Erythroblast (primary cell): ENCODE measurements around the gene FOXE1.

Source experiments
- GATA1 ChIP-seq: IDR thresholded peaks from 2 replicates; pipeline ENCODE4 v1.6.1; 2011; ENCODE audit warnings: low read depth, mild to moderate bottlenecking, control low read depth, low read length, moderate library complexity
- POLR2A ChIP-seq: IDR thresholded peaks from 2 replicates; pipeline ENCODE4 v1.6.1; 2011; ENCODE audit warnings: mild to moderate bottlenecking, low read length

- TF ChIP-seq POLR2A (no peak), GATA1 (no peak)
Observed at GRCh38 chr9:97863314-97863713, 10.3 kb downstream of the FOXE1 start.
